Esophagus muscularis mucosa (tissue), 4 donors: ENCODE data around the gene ZBTB1. TPM values are rescaled to one million over a fixed set of nuclear protein-coding genes. Genes with fewer than 3 reads are reported as not detected.

ENCODE experiments used
- DNase-seq: peaks from one replicate; pipeline ENCODE4 v3.0.0-alpha.2; 2017; ENCODE audit errors: extremely low spot score
- H3K27ac ChIP-seq, 4 donors: fragments of 200-600 bp; sonication (generic); replicated peaks in 1 of 4; 1 replicate in 3 of 4; 2 replicates in 1 of 4; pipeline ENCODE4 v1.5.1; 2016 to 2019; ENCODE audit warnings: mild to moderate bottlenecking in 1 of 4
- H3K27me3 ChIP-seq, 4 donors: fragments of 200-600 bp; sonication (generic); one replicate each; pipeline versions ENCODE4 v1.5.1 to v1.6.0; 2016 to 2019
- H3K36me3 ChIP-seq, 4 donors: fragments of 200-600 bp; sonication (generic); one replicate each; pipeline ENCODE4 v1.5.1; 2016 to 2019
- H3K4me1 ChIP-seq, 4 donors: fragments of 200-600 bp; sonication (generic); one replicate each; pipeline ENCODE4 v1.5.1; 2016 to 2019
- H3K4me3 ChIP-seq, 4 donors: fragments of 200-600 bp; sonication (generic); 1 replicate in 2 of 4; 2 replicates in 2 of 4; pipeline ENCODE4 v1.5.1; 2016 to 2019; ENCODE audit warnings: mild to moderate bottlenecking in 4 of 4, moderate library complexity in 1 of 4
- H3K9me3 ChIP-seq, 4 donors: fragments of 200-600 bp; sonication (generic); 1 replicate in 3 of 4; 2 replicates in 1 of 4; pipeline ENCODE4 v1.5.1; 2016 to 2019
- CTCF ChIP-seq, 3 experiments: fragments of 200-600 bp in 2 of 3; fragments of 450-650 bp in 1 of 3; sonication (generic) in 2 of 3; IDR thresholded peaks; one replicate each; pipeline ENCODE4 v1.5.1; 2017 to 2019; ENCODE audit warnings: antibody characterized with exemption in 3 of 3, mild to moderate bottlenecking in 2 of 3, moderate library complexity in 1 of 3
- EP300 ChIP-seq: sonication (generic); formaldehyde crosslinking; IDR thresholded peaks from one replicate; pipeline ENCODE4 v1.6.1; 2017; ENCODE audit warnings: antibody characterized with exemption
- POLR2A ChIP-seq: fragments of 450-650 bp; IDR thresholded peaks from one replicate; pipeline ENCODE4 v1.6.1; 2017; ENCODE audit warnings: antibody characterized with exemption, moderate library complexity, mild to moderate bottlenecking, low read depth
- POLR2AphosphoS5 ChIP-seq, 2 donors: sonication (generic); formaldehyde crosslinking; IDR thresholded peaks; one replicate each; pipeline ENCODE4 v1.6.1; 2017; ENCODE audit warnings: antibody characterized with exemption in 2 of 2
- WGBS: methylation state at CpG from one replicate; pipeline ENCODE4 v1.1.5; 2018; 5-methylcytosine and 5-hydroxymethylcytosine counted together
- intact Hi-C: fragments of 100-400 bp; cut with DNase I; formaldehyde crosslinking; loops from one replicate; pipeline ENCODE4 v1.15.1; 2023
- total RNA-seq, 4 donors: library from RNA; depleted of rRNA; stranded (reverse); fragments of >200 nt; gene quantifications; one replicate each; pipeline versions ENCODE4 v1.1.0 to v1.2.1, GENCODE V29; 2016

Gene ZBTB1
- total RNA-seq, 4 donors from 2014 or later: 31.4 to 41.9 (median 35.3) TPM

GRCh38 chr14:64525354-64525753 is 20.8 kb downstream of the ZBTB1 start:
- DNase-seq: no peak
- Histone ChIP-seq H3K36me3 (peaks cover 8 to 33% (median 18%) of the 10 kb centered on the region in 4 donors), H3K27ac (no peak overlapping the region), H3K4me3 (no peak overlapping the region), H3K9me3 (no peaks in the 10 kb centered on the region), H3K4me1 (peaks cover 0 to 5% (median 0%) of the 10 kb centered on the region in 4 donors), H3K27me3 (no peaks in the 10 kb centered on the region)
- intact Hi-C loops: no loop called here
- WGBS: 96% methylated on average over 2 of the region's 2 CpGs
- TF ChIP-seq POLR2AphosphoS5 (IDR thresholded peaks at IDR 0.05): no peak
- no peak for TF ChIP-seq CTCF (IDR thresholded peaks at IDR 0.05)
- no peak for TF ChIP-seq POLR2A
- no peak for TF ChIP-seq EP300

- H3K9me3 ChIP-seq: no peaks in the 10 kb centered on the region
- no peaks in the 10 kb centered on the region for H3K27me3 ChIP-seq
- no peaks in the 10 kb centered on the region for H3K4me1 ChIP-seq
- intact Hi-C loops: loop anchor here (10.0 kb wide), 1 partner anchor 233 kb away; no protein-coding TSS in a partner anchor
- no peak overlapping the region for H3K4me3 ChIP-seq
- peaks cover 0 to 6% (median 0%) of the 10 kb centered on the region in 4 donors for H3K36me3 ChIP-seq
- 51% methylated on average over 2 of the region's 2 CpGs for WGBS
- TF ChIP-seq EP300 (no peak), CTCF (IDR thresholded peaks at IDR 0.05) (no peak), POLR2A (no peak), POLR2AphosphoS5 (IDR thresholded peaks at IDR 0.05) (no peak)
- no peak for DNase-seq
- no peak overlapping the region for H3K27ac ChIP-seq
Measured at GRCh38 chr14:64531567-64531966, 27.0 kb downstream of the ZBTB1 start.

GRCh38 chr14:64536488-64537245 is 32.1 kb downstream of the ZBTB1 start:
- peaks cover 0 to 7% (median 0%) of the 10 kb centered on the region in 4 donors for H3K27me3 ChIP-seq
- H3K9me3 ChIP-seq: peaks cover 0 to 7% (median 0%) of the 10 kb centered on the region in 4 donors
- no peak for DNase-seq
- no peak for TF ChIP-seq POLR2AphosphoS5 (IDR thresholded peaks at IDR 0.05)
- TF ChIP-seq POLR2A: no peak
- no peak for TF ChIP-seq CTCF (IDR thresholded peaks at IDR 0.05)
- TF ChIP-seq EP300: no peak
- no peaks in the 10 kb centered on the region for H3K36me3 ChIP-seq
- intact Hi-C loops: loop anchor here (10.0 kb wide), 1 partner anchor 228 kb away; no protein-coding TSS in a partner anchor
- H3K27ac ChIP-seq: no peak overlapping the region
- H3K4me1 ChIP-seq: peaks cover 11 to 21% (median 17%) of the 10 kb centered on the region in 4 donors
- no peak overlapping the region for H3K4me3 ChIP-seq
- 87% methylated on average over 4 of the region's 4 CpGs for WGBS

GRCh38 chr14:64540208-64541202 is 35.9 kb downstream of the ZBTB1 start, which contains the start of gene HSPA2:
HSPA2 (plus strand) TSS chr14:64540741; CDS start chr14:64540850, 109 bp downstream.
- no peak for TF ChIP-seq EP300
- TF ChIP-seq POLR2AphosphoS5 (IDR thresholded peaks at IDR 0.05): peak; percentile 90 to 99
- peak; percentile 90 for TF ChIP-seq POLR2A
- peak; percentile 86 to 94 (median 86) for TF ChIP-seq CTCF (IDR thresholded peaks at IDR 0.05)
- H3K36me3 ChIP-seq: no peaks in the 10 kb centered on the region
- 10% methylated on average over 44 of the region's 79 CpGs for WGBS
- H3K4me3 ChIP-seq: peak within 1 kb of the TSS; percentile 68 to 70 (median 68)
- peak; percentile 99 for DNase-seq
- intact Hi-C loops: no loop called here
- peaks cover 0 to 7% (median 0%) of the 10 kb centered on the region in 4 donors for H3K27me3 ChIP-seq
- peaks cover 0 to 7% (median 0%) of the 10 kb centered on the region in 4 donors for H3K9me3 ChIP-seq
- H3K27ac ChIP-seq: peak within 1 kb of the TSS; percentile 91 to 95 (median 93)
- H3K4me1 ChIP-seq: peaks cover 18 to 31% (median 23%) of the 10 kb centered on the region in 4 donors
